Measurements from ENCODE around the gene ELL.

Gene ELL

DNA sequence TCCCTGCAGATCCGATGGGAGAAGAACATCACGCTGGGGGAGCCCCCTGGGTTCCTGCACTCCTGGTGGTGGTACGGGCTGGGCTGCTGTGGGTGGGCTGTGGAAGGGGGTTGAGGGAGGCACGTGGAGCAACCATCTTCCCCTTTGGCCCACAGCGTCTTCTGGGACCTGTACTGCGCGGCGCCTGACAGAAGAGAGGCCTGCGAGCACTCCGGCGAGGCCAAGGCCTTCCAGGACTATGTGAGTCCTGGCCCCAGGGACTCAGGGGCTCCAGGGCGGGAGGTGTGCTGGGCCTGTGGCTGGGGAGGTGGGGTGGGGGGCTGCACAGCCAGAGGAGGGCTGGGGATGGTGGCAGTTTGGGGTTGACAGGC, 94.1 kb downstream of the ELL start:
- Histone ChIP-seq H3K27ac (ENCODE audit: insufficient read depth, low read length, poor library complexity, severe bottlenecking) (peak overlapping the region; percentile 94), H3K9me3 (ENCODE audit: control insufficient read depth, low read length) (no peaks in the 10 kb centered on the region), H3K4me1 (ENCODE audit: control insufficient read depth, insufficient read depth, low read length, poor library complexity, severe bottlenecking) (peaks cover 76% of the 10 kb centered on the region), H3K27me3 (replicated peaks; ENCODE audit: control insufficient read depth, insufficient read depth, low read length, poor library complexity, severe bottlenecking) (no peaks in the 10 kb centered on the region), H3K4me3 (ENCODE audit: insufficient read depth, low read depth, low read length, poor library complexity, severe bottlenecking) (no peak overlapping the region), H3K36me3 (ENCODE audit: control insufficient read depth, insufficient read depth, low read length) (no peaks in the 10 kb centered on the region)
- no peak for DNase-seq

DNA sequence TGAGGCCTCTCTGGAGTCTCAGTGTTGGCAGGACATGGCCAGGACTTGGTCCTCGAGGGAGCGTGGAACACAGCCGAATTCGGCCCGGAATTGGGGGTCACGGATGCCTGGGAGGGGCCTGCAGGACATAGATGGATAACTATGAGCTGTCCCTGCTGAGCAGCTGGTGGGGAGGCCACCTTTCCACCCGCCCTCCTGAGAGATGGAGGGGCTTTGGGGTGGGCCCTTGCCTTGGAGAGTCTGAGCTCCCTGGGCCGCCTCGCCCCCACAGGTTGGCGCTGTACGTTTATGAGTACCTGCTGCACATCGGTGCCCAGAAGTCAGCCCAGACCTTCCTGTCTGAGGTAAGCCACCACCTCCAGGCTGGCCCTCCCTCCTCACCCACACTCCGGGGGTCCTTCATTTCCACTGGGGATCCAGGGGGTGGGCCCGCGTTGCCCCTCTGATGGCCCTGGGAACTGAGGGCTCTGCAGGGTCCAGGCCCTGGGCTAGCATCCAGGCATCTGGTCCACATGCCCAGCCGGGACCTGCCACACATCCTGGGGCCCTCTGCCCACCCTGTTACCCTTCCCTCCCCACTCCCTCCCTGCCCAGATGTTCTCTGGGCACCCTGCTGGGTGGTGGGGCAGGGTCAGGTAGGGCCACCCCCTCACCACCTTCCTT, 94.7 kb downstream of the ELL start:
- Histone ChIP-seq H3K4me1 (ENCODE audit: control insufficient read depth, insufficient read depth, low read length, poor library complexity, severe bottlenecking) (peaks cover 80% of the 10 kb centered on the region), H3K36me3 (ENCODE audit: control insufficient read depth, insufficient read depth, low read length) (no peaks in the 10 kb centered on the region), H3K4me3 (ENCODE audit: insufficient read depth, low read depth, low read length, poor library complexity, severe bottlenecking) (no peak overlapping the region), H3K27me3 (replicated peaks; ENCODE audit: control insufficient read depth, insufficient read depth, low read length, poor library complexity, severe bottlenecking) (no peaks in the 10 kb centered on the region), H3K27ac (ENCODE audit: insufficient read depth, low read length, poor library complexity, severe bottlenecking) (peak overlapping the region; percentile 94), H3K9me3 (ENCODE audit: control insufficient read depth, low read length) (no peaks in the 10 kb centered on the region)
- DNase-seq: no peak

- no peak for DNase-seq
- no peaks in the 10 kb centered on the region for H3K27me3 ChIP-seq (replicated peaks; ENCODE audit: control insufficient read depth, insufficient read depth, low read length, poor library complexity, severe bottlenecking)
- H3K36me3 ChIP-seq (ENCODE audit: control insufficient read depth, insufficient read depth, low read length): no peaks in the 10 kb centered on the region
- H3K4me1 ChIP-seq (ENCODE audit: control insufficient read depth, insufficient read depth, low read length, poor library complexity, severe bottlenecking): peaks cover 88% of the 10 kb centered on the region
- H3K27ac ChIP-seq (ENCODE audit: insufficient read depth, low read length, poor library complexity, severe bottlenecking): no peak overlapping the region
- no peaks in the 10 kb centered on the region for H3K9me3 ChIP-seq (ENCODE audit: control insufficient read depth, low read length)
- no peak overlapping the region for H3K4me3 ChIP-seq (ENCODE audit: insufficient read depth, low read depth, low read length, poor library complexity, severe bottlenecking)
Observed at GRCh38 chr19:18426416-18426767, 95.5 kb downstream of the ELL start.

DNA sequence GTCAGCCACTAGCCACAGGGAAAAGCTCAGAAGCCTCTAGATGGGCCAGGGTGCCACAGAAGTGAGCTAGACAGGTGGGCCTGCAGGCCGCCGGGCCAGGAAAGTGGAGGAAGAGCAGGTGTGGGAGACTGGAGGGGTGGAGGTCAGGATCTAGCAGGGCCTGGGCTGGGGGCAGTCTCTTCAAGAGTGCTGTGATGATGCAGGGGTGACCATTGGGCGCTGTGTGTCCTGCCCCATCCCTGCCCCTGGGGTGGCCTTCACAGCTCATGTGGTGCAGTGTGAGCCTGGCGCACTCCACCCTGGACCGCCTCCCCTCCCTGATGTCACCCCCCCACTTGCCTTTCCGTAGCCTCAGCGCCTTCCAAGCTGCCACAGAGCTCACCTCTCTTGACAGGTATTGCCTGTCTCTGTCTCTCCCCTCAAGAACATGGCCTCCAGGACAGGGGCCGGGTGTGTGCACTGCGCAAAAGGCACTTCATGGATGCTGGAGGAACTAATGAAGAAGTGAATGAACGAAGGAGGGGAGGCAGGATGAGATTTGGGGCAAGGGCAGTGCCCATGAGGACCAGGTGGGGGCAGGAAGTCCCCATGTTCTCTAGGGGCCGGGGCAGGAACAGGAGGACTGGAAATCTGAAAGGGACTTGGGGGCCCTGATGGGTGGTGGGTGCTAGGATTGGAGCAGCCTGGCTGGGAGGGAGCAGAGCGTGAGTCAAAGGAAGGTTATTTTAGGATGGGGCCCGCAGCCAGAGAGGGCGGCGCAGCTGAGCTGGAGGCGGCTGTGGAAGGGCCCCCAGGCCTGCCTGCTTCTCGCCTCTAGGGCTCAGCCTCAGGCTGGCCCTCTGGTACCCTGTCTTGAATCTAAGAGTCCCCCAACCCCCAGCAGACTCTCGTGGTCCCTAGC, 96.1 kb downstream of the ELL start:
- no peak for DNase-seq
- Histone ChIP-seq H3K4me1 (ENCODE audit: control insufficient read depth, insufficient read depth, low read length, poor library complexity, severe bottlenecking) (peaks cover 94% of the 10 kb centered on the region), H3K4me3 (ENCODE audit: insufficient read depth, low read depth, low read length, poor library complexity, severe bottlenecking) (no peak overlapping the region)

DNA sequence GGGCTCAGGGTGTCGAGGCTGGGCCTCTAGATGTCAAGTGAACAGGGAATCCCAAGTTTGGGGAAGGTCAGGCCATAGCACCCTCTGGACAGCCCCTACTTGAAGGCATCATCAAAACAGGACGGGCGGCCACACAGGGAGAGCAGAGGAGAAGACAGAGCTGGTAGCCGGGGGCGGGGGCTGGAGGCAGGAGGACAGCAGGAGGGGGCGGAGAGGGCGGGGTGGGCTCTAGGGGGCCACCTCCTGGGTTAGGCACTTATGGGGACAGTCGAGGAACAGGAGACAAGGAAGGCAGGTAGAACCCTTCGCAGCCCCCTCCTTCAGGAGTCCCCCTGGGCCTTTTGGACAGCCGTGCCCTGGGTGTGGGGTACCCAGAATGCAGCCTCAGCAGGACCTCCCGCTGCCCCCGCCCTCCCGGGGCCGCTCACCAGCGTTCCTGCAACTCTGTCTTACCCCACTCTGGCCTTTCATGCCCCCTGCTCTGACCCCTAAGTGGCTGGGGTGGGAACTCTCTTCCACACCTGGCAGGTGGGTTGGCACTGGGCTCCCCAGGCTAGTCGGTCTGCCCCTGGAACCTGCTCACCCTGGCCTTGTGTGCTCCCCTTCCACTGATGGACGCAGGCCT, 96.9 kb downstream of the ELL start:
- H3K27me3 ChIP-seq (replicated peaks; ENCODE audit: control insufficient read depth, insufficient read depth, low read length, poor library complexity, severe bottlenecking): no peaks in the 10 kb centered on the region
- no peaks in the 10 kb centered on the region for H3K36me3 ChIP-seq (ENCODE audit: control insufficient read depth, insufficient read depth, low read length)
- H3K27ac ChIP-seq (ENCODE audit: insufficient read depth, low read length, poor library complexity, severe bottlenecking): peak overlapping the region; percentile 45
- H3K9me3 ChIP-seq (ENCODE audit: control insufficient read depth, low read length): no peaks in the 10 kb centered on the region
- H3K4me1 ChIP-seq (ENCODE audit: control insufficient read depth, insufficient read depth, low read length, poor library complexity, severe bottlenecking): peaks cover 94% of the 10 kb centered on the region
- DNase-seq: no peak
- H3K4me3 ChIP-seq (ENCODE audit: insufficient read depth, low read depth, low read length, poor library complexity, severe bottlenecking): no peak overlapping the region

More for the DNA sequence above, 96.1 kb downstream of the ELL start:
- peak overlapping the region; percentile 45 for H3K27ac ChIP-seq (ENCODE audit: insufficient read depth, low read length, poor library complexity, severe bottlenecking)
- no peaks in the 10 kb centered on the region for H3K9me3 ChIP-seq (ENCODE audit: control insufficient read depth, low read length)
- no peaks in the 10 kb centered on the region for H3K27me3 ChIP-seq (replicated peaks; ENCODE audit: control insufficient read depth, insufficient read depth, low read length, poor library complexity, severe bottlenecking)
- no peaks in the 10 kb centered on the region for H3K36me3 ChIP-seq (ENCODE audit: control insufficient read depth, insufficient read depth, low read length)

DNA sequence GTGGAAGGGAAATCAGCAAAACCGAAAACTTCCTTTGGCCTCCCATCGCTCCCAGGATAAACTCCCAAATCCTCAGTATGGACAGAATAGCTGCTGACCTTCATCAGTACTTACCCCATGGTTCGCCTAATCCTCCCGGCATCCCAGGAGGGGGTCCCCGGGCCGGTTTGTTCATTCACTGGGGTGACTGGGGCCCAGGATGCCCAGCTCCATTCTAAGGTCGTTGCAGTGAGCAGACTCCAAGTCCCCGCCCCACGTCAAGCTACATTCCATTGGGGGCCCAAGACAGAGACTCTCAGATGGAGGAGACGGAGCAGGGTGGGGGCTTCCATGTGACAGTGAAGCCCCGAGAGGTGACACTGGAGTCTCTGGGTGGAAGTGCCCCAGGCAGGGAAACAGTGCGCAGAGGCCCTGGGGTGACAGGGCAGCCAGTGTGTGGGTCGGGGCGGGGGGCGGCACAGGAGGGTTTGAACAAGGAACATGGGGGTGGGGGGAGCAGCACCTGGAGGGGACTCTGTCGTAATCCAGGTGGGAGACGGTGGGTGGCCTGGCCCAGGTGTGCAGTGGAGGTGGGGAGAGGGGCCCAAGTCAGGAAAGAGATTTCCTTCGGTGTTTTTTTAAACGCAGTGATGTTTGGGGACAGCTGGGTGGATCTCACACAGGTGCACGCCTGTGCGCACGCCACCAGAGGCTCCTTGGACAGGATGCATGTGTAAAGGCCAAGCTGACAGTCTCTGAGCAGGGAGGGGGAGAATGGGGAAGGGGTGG, 97.6 kb downstream of the ELL start:
- H3K27me3 ChIP-seq (replicated peaks; ENCODE audit: control insufficient read depth, insufficient read depth, low read length, poor library complexity, severe bottlenecking): no peaks in the 10 kb centered on the region
- no peaks in the 10 kb centered on the region for H3K36me3 ChIP-seq (ENCODE audit: control insufficient read depth, insufficient read depth, low read length)
- H3K9me3 ChIP-seq (ENCODE audit: control insufficient read depth, low read length): no peaks in the 10 kb centered on the region
- DNase-seq: no peak
- H3K27ac ChIP-seq (ENCODE audit: insufficient read depth, low read length, poor library complexity, severe bottlenecking): peak overlapping the region; percentile 73
- H3K4me1 ChIP-seq (ENCODE audit: control insufficient read depth, insufficient read depth, low read length, poor library complexity, severe bottlenecking): peaks cover 90% of the 10 kb centered on the region
- H3K4me3 ChIP-seq (ENCODE audit: insufficient read depth, low read depth, low read length, poor library complexity, severe bottlenecking): no peak overlapping the region

DNA sequence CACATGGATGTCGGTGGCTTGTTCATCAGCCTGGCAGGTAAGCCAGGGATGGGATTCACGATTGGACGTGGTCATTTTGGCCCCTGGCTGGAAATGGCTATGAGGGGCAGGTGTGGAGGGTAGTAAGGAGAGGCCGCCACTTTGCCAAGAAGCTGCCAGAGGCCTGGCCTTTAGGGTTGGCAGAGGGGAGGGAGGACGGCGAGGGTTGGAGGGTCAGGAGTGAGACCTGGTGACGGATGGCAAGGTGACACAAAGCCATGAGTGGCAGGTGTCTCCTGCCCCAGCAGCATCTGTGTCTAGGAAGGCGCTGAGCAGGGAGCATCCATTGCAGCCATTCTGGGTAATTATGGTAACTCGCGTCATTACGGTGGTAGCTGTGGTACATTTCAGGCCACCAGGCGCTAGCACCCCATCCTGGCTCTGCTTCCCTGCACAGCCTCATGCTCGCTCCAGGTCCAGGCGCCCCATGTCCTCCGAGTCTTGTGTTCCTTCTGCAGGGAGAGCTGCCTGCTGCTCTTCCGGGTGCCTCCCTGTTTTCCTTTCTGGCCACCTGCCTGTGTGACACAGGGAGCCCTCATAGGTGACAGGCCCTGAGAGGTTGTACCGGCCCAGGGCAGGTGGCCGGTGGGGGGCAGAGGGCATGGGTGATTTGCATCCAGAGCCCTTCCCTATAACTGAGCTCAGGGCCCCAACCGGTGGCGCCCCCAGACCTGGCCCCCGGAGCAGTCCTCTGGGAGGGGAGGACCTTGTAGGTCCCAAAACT, 98.4 kb downstream of the ELL start:
- no peaks in the 10 kb centered on the region for H3K9me3 ChIP-seq (ENCODE audit: control insufficient read depth, low read length)
- peaks cover 88% of the 10 kb centered on the region for H3K4me1 ChIP-seq (ENCODE audit: control insufficient read depth, insufficient read depth, low read length, poor library complexity, severe bottlenecking)
- DNase-seq: no peak
- no peak overlapping the region for H3K4me3 ChIP-seq (ENCODE audit: insufficient read depth, low read depth, low read length, poor library complexity, severe bottlenecking)
- no peaks in the 10 kb centered on the region for H3K36me3 ChIP-seq (ENCODE audit: control insufficient read depth, insufficient read depth, low read length)
- H3K27me3 ChIP-seq (replicated peaks; ENCODE audit: control insufficient read depth, insufficient read depth, low read length, poor library complexity, severe bottlenecking): no peaks in the 10 kb centered on the region
- peak overlapping the region; percentile 73 for H3K27ac ChIP-seq (ENCODE audit: insufficient read depth, low read length, poor library complexity, severe bottlenecking)

- Histone ChIP-seq H3K27me3 (replicated peaks; ENCODE audit: control insufficient read depth, insufficient read depth, low read length, poor library complexity, severe bottlenecking) (no peaks in the 10 kb centered on the region), H3K27ac (ENCODE audit: insufficient read depth, low read length, poor library complexity, severe bottlenecking) (peak overlapping the region; percentile 73)
- peak in 1 of 3 donors; percentile 38 for DNase-seq
Observed at GRCh38 chr19:18422530-18423191, 99.2 kb downstream of the ELL start.

More at GRCh38 chr19:18422530-18423191, 99.2 kb downstream of the ELL start:
- Histone ChIP-seq H3K36me3 (ENCODE audit: control insufficient read depth, insufficient read depth, low read length) (no peaks in the 10 kb centered on the region), H3K4me3 (ENCODE audit: insufficient read depth, low read depth, low read length, poor library complexity, severe bottlenecking) (no peak overlapping the region), H3K4me1 (ENCODE audit: control insufficient read depth, insufficient read depth, low read length, poor library complexity, severe bottlenecking) (peaks cover 88% of the 10 kb centered on the region), H3K9me3 (ENCODE audit: control insufficient read depth, low read length) (no peaks in the 10 kb centered on the region)

All from effector memory CD4-positive, alpha-beta T cell (primary cell).